ENCODE measurements around the gene TRIM63. TPM values are rescaled to one million over a fixed set of nuclear protein-coding genes. Genes with fewer than 3 reads are reported as not detected.
"Not testable (repeated sequence)": the region's sequence is repeated elsewhere in the genome, so short reads cannot be mapped to it uniquely, and the experiment has no call there.

The TRIM63 gene
- total and polyA plus RNA-seq, 4 donors, result 0.19 to 1.5 (median 0.30) TPM

DNA sequence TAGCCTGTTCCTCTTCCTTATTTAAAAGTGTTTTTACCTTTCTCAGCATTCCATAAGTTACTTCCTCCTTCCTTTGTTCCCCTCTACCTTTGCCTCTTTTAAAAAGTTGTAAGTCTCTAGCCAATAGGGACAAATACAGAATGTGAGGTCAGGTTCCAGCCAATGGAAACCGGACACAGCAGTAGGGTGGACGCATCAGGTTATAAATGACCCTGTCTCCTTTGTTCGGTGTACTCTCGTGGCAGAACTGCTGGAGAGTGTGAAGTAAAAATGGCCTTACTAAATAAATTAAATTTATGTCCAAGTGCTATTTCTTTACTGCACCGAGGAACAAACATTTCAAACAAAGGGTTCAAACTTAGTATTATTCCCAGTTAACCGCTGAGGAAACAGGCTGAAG lies 26.1 kb upstream of the TRIM63 start:
- intact Hi-C loops (cut with DNase I); H3K36me3 ChIP-seq (ENCODE audit: control insufficient read depth in 1 of 2, insufficient read depth in 2 of 2, low read length in 1 of 2); H3K9me3 ChIP-seq (ENCODE audit: control insufficient read depth, low read length); H3K27me3 ChIP-seq (ENCODE audit: control insufficient read depth in 1 of 2, insufficient read depth in 2 of 2, low read length in 1 of 2); DNase-seq; H3K4me3 ChIP-seq (ENCODE audit: low read length in 2 of 2); H3K4me1 ChIP-seq (ENCODE audit: control insufficient read depth in 1 of 2, insufficient read depth in 2 of 2, low read length in 2 of 2); ATAC-seq (ENCODE audit: low FRiP score); H3K27ac ChIP-seq (ENCODE audit: low read depth in 1 of 2, low read length in 2 of 2): not testable (repeated sequence)
- 19 to 21% methylated on average over 6 of the region's 6 CpGs for WGBS, 2 donors

DNA sequence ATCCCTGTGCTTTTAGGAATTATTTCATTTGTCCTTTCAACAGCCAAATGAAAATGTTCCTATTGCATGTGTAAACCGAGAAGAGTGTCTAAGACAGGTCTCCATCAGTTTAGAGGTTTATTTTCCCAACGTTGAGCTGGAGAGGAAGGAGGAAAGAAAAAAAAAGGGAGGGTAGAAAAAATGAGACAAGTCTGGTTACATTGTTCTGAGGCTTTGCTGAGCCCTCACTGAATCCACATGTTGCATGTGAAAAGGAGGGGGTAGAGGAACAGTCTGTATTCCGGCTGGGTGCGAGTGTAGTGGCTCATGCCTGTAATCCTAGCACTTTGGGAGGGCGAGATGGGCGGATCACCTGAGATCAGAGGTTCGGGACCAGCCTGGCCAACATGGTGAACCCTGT lies 25.0 kb upstream of the TRIM63 start:
- H3K27ac ChIP-seq (ENCODE audit: low read depth in 1 of 2, low read length in 2 of 2), result no peak overlapping the region
- H3K9me3 ChIP-seq (ENCODE audit: control insufficient read depth, low read length), result no peaks in the 10 kb centered on the region
- no peaks in the 10 kb centered on the region for H3K4me1 ChIP-seq (ENCODE audit: control insufficient read depth in 1 of 2, insufficient read depth in 2 of 2, low read length in 2 of 2)
- H3K4me3 ChIP-seq (ENCODE audit: low read length in 2 of 2), result no peak overlapping the region
- ATAC-seq (ENCODE audit: low FRiP score) (no peak), DNase-seq (no peak)
- intact Hi-C loops (cut with DNase I), result no loop called here
- no peaks in the 10 kb centered on the region for H3K36me3 ChIP-seq (ENCODE audit: control insufficient read depth in 1 of 2, insufficient read depth in 2 of 2, low read length in 1 of 2)
- 51 to 62% methylated on average over 7 of the region's 7 CpGs for WGBS, 2 donors
- H3K27me3 ChIP-seq (ENCODE audit: control insufficient read depth in 1 of 2, insufficient read depth in 2 of 2, low read length in 1 of 2), result no peaks in the 10 kb centered on the region

DNA sequence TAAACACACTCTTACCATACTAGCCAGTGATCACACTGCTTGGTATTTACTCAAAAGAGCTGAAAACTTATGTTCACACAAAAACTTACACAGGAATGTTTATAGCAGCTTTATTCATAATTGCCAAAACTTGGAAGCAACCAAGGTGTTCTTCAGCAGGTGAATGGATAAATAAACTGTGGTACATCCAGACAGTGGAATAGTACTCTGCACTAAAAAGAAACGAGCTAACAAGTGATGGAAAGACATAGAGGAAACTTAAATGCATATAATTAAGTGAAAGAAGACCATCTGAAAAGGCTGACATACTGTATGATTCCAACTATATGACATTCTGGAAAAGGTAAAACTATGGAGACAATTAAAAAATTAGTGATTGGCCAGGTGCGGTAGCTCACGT lies 23.5 kb upstream of the TRIM63 start:
- no peaks in the 10 kb centered on the region for H3K9me3 ChIP-seq (ENCODE audit: control insufficient read depth, low read length)
- H3K4me3 ChIP-seq (ENCODE audit: low read length in 2 of 2), result no peak overlapping the region
- intact Hi-C loops (cut with DNase I), result no loop called here
- ATAC-seq (ENCODE audit: low FRiP score), result no peak
- no peaks in the 10 kb centered on the region for H3K27me3 ChIP-seq (ENCODE audit: control insufficient read depth in 1 of 2, insufficient read depth in 2 of 2, low read length in 1 of 2)
- no peak overlapping the region for H3K27ac ChIP-seq (ENCODE audit: low read depth in 1 of 2, low read length in 2 of 2)
- no peaks in the 10 kb centered on the region for H3K4me1 ChIP-seq (ENCODE audit: control insufficient read depth in 1 of 2, insufficient read depth in 2 of 2, low read length in 2 of 2)
- DNase-seq, result no peak
- H3K36me3 ChIP-seq (ENCODE audit: control insufficient read depth in 1 of 2, insufficient read depth in 2 of 2, low read length in 1 of 2), result no peaks in the 10 kb centered on the region
- WGBS, 2 donors, result 88 to 92% methylated on average over 3 of the region's 3 CpGs

DNA sequence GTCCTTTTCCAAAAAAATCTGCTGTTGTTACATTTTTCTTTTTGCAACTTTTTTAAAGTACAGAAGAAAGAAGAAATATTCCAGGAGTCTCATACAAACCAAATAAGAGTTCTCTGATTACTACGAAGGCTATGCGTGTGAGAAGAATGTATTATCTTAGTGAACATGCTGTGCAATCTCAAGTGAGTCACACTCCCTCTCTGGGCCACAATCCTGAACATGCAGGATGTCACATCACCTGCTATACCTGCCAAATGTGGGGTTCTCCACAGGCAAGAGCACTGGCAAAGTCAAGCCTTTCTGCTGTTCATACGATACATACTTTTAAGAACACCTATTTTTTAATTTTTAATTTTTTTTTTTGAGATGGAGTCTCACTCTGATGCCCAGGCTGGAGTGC lies 21.7 kb upstream of the TRIM63 start:
- Histone ChIP-seq H3K9me3 (ENCODE audit: control insufficient read depth, low read length) (no peaks in the 10 kb centered on the region), H3K4me3 (ENCODE audit: low read length in 2 of 2) (no peak overlapping the region), H3K27ac (ENCODE audit: low read depth in 1 of 2, low read length in 2 of 2) (no peak overlapping the region), H3K4me1 (ENCODE audit: control insufficient read depth in 1 of 2, insufficient read depth in 2 of 2, low read length in 2 of 2) (no peaks in the 10 kb centered on the region), H3K36me3 (ENCODE audit: control insufficient read depth in 1 of 2, insufficient read depth in 2 of 2, low read length in 1 of 2) (no peaks in the 10 kb centered on the region), H3K27me3 (ENCODE audit: control insufficient read depth in 1 of 2, insufficient read depth in 2 of 2, low read length in 1 of 2) (no peaks in the 10 kb centered on the region)
- no peak for DNase-seq
- no peak for ATAC-seq (ENCODE audit: low FRiP score)
- intact Hi-C loops (cut with DNase I), result no loop called here
- 85 to 90% methylated on average over 3 of the region's 3 CpGs for whole genome bisulfite sequencing, 2 donors

DNA sequence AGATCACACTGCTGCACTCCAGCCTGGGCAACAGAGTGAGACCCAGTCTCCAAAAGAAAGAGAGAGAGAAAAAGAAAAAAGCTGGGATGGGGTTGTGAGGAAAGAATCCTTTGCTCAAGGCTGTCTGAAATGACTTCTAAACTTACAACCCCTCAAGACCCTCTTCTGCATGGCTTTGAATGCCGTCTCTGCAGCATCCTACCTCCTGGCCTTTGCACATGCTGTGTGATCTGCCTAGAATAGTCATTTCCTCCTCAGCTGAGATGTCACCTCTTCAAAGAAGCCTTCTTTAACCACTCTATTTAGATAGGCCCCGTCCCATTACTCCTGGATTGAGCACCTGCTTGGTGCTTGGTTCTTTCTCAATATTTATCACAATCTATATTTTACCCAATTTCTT lies 17.4 kb upstream of the TRIM63 start:
- intact Hi-C loops (cut with DNase I), result no loop called here
- 88 to 92% methylated on average over 2 of the region's 2 CpGs for WGBS, 2 donors
- H3K27me3 ChIP-seq (ENCODE audit: control insufficient read depth in 1 of 2, insufficient read depth in 2 of 2, low read length in 1 of 2), result no peaks in the 10 kb centered on the region
- H3K36me3 ChIP-seq (ENCODE audit: control insufficient read depth in 1 of 2, insufficient read depth in 2 of 2, low read length in 1 of 2), result no peaks in the 10 kb centered on the region
- no peak overlapping the region for H3K4me3 ChIP-seq (ENCODE audit: low read length in 2 of 2)
- no peaks in the 10 kb centered on the region for H3K9me3 ChIP-seq (ENCODE audit: control insufficient read depth, low read length)
- ATAC-seq (ENCODE audit: low FRiP score), result no peak
- no peak for DNase-seq
- H3K4me1 ChIP-seq (ENCODE audit: control insufficient read depth in 1 of 2, insufficient read depth in 2 of 2, low read length in 2 of 2), result no peaks in the 10 kb centered on the region
- H3K27ac ChIP-seq (ENCODE audit: low read depth in 1 of 2, low read length in 2 of 2), result no peak overlapping the region

DNA sequence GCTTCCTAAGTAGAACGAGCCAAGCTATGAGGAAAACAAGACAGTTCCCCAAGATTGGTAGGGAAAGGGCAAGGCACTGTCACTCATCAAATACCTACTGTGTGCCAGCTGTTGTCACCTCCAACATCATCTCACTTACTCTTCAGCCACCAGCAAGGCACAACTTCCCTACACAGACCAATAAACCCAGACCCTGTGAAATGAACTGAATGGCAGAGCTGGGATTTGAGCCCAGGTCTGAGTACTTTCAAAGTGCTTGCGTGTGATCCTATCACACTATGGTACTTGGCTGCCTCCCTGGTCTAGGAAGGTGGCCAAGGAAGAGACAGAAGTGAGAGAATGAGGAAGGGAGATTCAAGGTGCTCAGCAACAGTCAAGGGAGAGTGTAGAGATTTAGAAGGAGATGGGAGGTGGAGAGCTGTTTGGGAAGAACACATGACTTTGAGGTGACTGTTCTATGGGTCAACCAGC lies 16.7 kb upstream of the TRIM63 start:
- DNase-seq (no peak), ATAC-seq (ENCODE audit: low FRiP score) (no peak)
- no peaks in the 10 kb centered on the region for H3K36me3 ChIP-seq (ENCODE audit: control insufficient read depth in 1 of 2, insufficient read depth in 2 of 2, low read length in 1 of 2)
- no peaks in the 10 kb centered on the region for H3K27me3 ChIP-seq (ENCODE audit: control insufficient read depth in 1 of 2, insufficient read depth in 2 of 2, low read length in 1 of 2)
- intact Hi-C loops (cut with DNase I), result no loop called here
- H3K27ac ChIP-seq (ENCODE audit: low read depth in 1 of 2, low read length in 2 of 2), result no peak overlapping the region
- H3K4me1 ChIP-seq (ENCODE audit: control insufficient read depth in 1 of 2, insufficient read depth in 2 of 2, low read length in 2 of 2), result no peaks in the 10 kb centered on the region
- 55% methylated on average over 2 of the region's 2 CpGs for WGBS, 2 donors
- no peak overlapping the region for H3K4me3 ChIP-seq (ENCODE audit: low read length in 2 of 2)
- H3K9me3 ChIP-seq (ENCODE audit: control insufficient read depth, low read length), result no peaks in the 10 kb centered on the region

DNA sequence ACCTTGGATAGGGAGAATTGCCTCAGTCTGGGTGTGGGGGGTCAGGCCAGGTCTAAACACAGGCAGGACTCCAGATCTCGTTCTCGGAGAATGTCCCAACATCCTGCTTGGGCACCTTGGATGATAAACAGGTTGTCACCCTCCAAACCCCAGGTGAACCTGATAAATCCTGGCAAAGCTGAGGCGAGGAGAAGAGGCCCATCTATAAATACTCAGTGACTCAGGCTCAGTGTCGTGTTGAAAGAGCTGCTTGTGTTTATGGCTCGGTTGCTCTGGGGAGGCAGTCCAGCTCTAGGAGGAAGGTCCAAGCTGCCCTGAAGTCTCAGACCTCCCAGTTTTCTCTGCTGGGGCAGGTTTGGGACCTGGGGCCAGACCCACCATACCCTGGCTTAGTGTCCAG lies 15.8 kb upstream of the TRIM63 start:
- no peaks in the 10 kb centered on the region for H3K27me3 ChIP-seq (ENCODE audit: control insufficient read depth in 1 of 2, insufficient read depth in 2 of 2, low read length in 1 of 2)
- H3K4me3 ChIP-seq (ENCODE audit: low read length in 2 of 2), result no peak overlapping the region
- no peak for DNase-seq
- H3K9me3 ChIP-seq (ENCODE audit: control insufficient read depth, low read length), result no peaks in the 10 kb centered on the region
- H3K36me3 ChIP-seq (ENCODE audit: control insufficient read depth in 1 of 2, insufficient read depth in 2 of 2, low read length in 1 of 2), result no peaks in the 10 kb centered on the region
- no peak for ATAC-seq (ENCODE audit: low FRiP score)
- intact Hi-C loops (cut with DNase I), result no loop called here
- H3K27ac ChIP-seq (ENCODE audit: low read depth in 1 of 2, low read length in 2 of 2), result no peak overlapping the region
- H3K4me1 ChIP-seq (ENCODE audit: control insufficient read depth in 1 of 2, insufficient read depth in 2 of 2, low read length in 2 of 2), result no peaks in the 10 kb centered on the region
- whole genome bisulfite sequencing, 2 donors, result 46 to 61% methylated on average over 5 of the region's 5 CpGs

DNA sequence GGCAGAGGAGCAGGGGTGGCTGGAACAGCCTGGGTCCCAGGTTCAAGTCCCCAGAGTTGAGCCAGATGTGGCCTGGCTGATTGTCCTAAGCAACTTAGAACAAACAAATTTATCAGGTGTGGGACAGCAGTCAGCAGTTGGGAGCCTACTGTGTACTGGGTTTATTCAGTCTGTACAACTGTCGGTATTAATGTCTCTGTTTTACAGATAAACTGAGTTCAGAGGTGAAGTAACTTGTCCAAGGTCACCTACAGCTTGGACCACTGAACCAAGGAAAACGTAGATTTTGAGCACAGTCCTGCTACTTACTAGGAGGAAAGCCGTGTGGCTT lies 14.6 kb upstream of the TRIM63 start:
- Histone ChIP-seq H3K36me3 (ENCODE audit: control insufficient read depth in 1 of 2, insufficient read depth in 2 of 2, low read length in 1 of 2) (no peaks in the 10 kb centered on the region), H3K27ac (ENCODE audit: low read depth in 1 of 2, low read length in 2 of 2) (no peak overlapping the region), H3K4me3 (ENCODE audit: low read length in 2 of 2) (no peak overlapping the region), H3K4me1 (ENCODE audit: control insufficient read depth in 1 of 2, insufficient read depth in 2 of 2, low read length in 2 of 2) (no peaks in the 10 kb centered on the region), H3K9me3 (ENCODE audit: control insufficient read depth, low read length) (peaks cover 2% of the 10 kb centered on the region), H3K27me3 (ENCODE audit: control insufficient read depth in 1 of 2, insufficient read depth in 2 of 2, low read length in 1 of 2) (no peaks in the 10 kb centered on the region)
- intact Hi-C loops (cut with DNase I), result no loop called here
- DNase-seq (no peak), ATAC-seq (ENCODE audit: low FRiP score) (no peak)
- 83 to 86% methylated on average over 3 of the region's 3 CpGs for WGBS, 2 donors

DNA sequence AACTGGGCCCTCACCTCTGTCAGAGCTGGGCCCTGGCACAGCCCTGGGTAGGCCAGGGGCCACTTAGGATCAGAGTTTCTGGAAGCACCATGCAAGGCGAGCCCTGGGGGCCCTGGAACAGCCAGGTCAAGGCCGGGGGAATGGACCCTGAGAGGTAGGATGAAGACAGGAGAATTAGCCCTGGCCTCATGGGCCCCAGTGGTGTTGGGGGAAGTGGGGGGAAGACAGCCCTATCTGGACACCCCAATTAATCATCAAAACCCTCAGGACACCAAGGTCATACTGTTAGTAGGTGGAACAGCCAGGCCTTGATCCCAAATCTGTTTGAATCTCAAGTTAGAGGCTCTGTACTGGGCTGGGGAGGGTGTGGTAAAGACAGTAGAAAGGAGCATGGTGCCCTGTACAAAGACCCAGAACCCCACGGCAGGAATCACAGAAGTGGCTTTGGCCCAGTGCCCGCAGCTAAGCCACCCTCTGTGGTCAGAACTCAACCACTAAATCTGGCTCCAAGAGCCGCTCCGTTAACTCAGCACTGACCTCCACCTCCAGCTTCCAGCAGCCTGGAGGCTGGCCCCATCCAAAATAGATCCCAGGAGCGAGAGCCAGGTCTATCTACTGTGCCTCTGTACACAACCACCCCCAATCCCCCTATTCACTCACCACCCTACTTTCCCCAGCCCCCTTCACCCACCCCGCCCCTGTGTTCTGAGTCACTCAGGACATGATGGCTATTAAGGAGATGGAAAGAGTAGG lies 14.0 kb upstream of the TRIM63 start:
- Histone ChIP-seq H3K27me3 (ENCODE audit: control insufficient read depth in 1 of 2, insufficient read depth in 2 of 2, low read length in 1 of 2) (no peaks in the 10 kb centered on the region), H3K9me3 (ENCODE audit: control insufficient read depth, low read length) (peaks cover 2% of the 10 kb centered on the region), H3K27ac (ENCODE audit: low read depth in 1 of 2, low read length in 2 of 2) (no peak overlapping the region), H3K4me3 (ENCODE audit: low read length in 2 of 2) (no peak overlapping the region), H3K4me1 (ENCODE audit: control insufficient read depth in 1 of 2, insufficient read depth in 2 of 2, low read length in 2 of 2) (no peaks in the 10 kb centered on the region), H3K36me3 (ENCODE audit: control insufficient read depth in 1 of 2, insufficient read depth in 2 of 2, low read length in 1 of 2) (no peaks in the 10 kb centered on the region)
- DNase-seq (no peak), ATAC-seq (ENCODE audit: low FRiP score) (no peak)
- 80 to 83% methylated on average over 8 of the region's 8 CpGs for WGBS, 2 donors
- intact Hi-C loops (cut with DNase I), result no loop called here

Data from aorta (tissue), 5 donors.